Measurements from ENCODE around the gene CHPF.

CHPF gene

DNA sequence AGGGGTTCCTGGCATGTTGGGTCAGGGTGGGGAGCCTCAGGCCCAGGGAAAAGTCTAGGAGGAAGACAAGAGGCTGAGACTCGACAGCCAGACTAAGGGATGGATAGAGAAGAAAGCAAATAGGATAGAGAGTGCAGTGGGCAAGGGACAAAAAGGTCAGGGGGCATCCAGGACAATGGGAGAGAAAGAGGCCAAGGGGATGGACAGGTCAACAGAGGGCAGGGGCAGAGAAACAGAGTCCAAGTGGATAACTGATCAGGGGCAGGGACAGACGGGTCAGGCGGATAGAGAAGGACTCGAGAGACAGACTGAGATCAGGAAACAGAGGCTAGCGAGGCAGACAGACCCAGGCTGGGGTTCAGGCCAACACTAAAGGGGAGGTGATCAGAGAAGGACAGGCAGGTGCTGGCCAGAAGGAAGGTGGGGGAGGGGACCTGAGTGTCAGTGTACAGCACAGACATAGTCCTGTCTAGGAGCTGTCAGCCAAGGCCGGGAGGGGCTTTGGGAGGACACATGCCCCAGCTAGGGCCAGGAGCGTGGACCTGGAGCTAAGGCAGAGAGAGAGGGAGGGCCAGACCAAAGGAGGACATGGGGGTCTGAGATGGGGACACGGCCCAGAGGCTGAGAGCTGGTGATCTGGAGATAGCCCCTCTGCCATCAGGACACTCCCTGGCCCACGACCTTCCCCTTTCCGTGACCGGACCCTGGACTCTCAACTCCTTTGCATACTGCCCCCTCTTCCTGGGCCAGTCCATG, 17.1 kb downstream of the CHPF start:
- TF ChIP-seq, protein P1, sequence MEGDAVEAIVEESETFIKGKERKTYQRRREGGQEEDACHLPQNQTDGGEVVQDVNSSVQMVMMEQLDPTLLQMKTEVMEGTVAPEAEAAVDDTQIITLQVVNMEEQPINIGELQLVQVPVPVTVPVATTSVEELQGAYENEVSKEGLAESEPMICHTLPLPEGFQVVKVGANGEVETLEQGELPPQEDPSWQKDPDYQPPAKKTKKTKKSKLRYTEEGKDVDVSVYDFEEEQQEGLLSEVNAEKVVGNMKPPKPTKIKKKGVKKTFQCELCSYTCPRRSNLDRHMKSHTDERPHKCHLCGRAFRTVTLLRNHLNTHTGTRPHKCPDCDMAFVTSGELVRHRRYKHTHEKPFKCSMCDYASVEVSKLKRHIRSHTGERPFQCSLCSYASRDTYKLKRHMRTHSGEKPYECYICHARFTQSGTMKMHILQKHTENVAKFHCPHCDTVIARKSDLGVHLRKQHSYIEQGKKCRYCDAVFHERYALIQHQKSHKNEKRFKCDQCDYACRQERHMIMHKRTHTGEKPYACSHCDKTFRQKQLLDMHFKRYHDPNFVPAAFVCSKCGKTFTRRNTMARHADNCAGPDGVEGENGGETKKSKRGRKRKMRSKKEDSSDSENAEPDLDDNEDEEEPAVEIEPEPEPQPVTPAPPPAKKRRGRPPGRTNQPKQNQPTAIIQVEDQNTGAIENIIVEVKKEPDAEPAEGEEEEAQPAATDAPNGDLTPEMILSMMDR (IDR thresholded peaks at IDR 0.05; ENCODE audit: low read depth, low read length), result no peak
- no peak for DNase-seq (ENCODE audit: extremely low read depth, low read depth)

GRCh38 chr2:219525533-219526232, 17.9 kb downstream of the CHPF start:
- DNase-seq (ENCODE audit: extremely low read depth, low read depth), result no peak
- TF ChIP-seq, protein P1 (IDR thresholded peaks at IDR 0.05; ENCODE audit: low read depth, low read length), result no peak

GRCh38 chr2:219524817-219525216, 18.8 kb downstream of the CHPF start:
- DNase-seq (ENCODE audit: extremely low read depth, low read depth), result no peak
- TF ChIP-seq, protein P1 (IDR thresholded peaks at IDR 0.05; ENCODE audit: low read depth, low read length), result no peak

GRCh38 chr2:219523031-219523671, 20.5 kb downstream of the CHPF start:
- DNase-seq (ENCODE audit: extremely low read depth, low read depth), result no peak
- TF ChIP-seq, protein P1 (IDR thresholded peaks at IDR 0.05; ENCODE audit: low read depth, low read length), result no peak

GRCh38 chr2:219522111-219523030, 21.2 kb downstream of the CHPF start:
- DNase-seq (ENCODE audit: extremely low read depth, low read depth), result peak; percentile 37
- TF ChIP-seq, protein P1 (IDR thresholded peaks at IDR 0.05; ENCODE audit: low read depth, low read length), result no peak

- no peak for DNase-seq (ENCODE audit: extremely low read depth, low read depth)
- TF ChIP-seq, protein P1 (IDR thresholded peaks at IDR 0.05; ENCODE audit: low read depth, low read length), result peak; percentile 91
Observed at GRCh38 chr2:219521066-219521880, 22.3 kb downstream of the CHPF start.
